Measurements from ENCODE around the gene LGR6.

Gene LGR6

GRCh38 chr1:202274611-202275010 is 81.0 kb downstream of the LGR6 start:
- no peak for DNase-seq

GRCh38 chr1:202275061-202275770 is 81.6 kb downstream of the LGR6 start:
- no peak for DNase-seq

GRCh38 chr1:202276081-202276715 is 82.6 kb downstream of the LGR6 start:
- DNase-seq = no peak

GRCh38 chr1:202276920-202277319 is 83.3 kb downstream of the LGR6 start:
- no peak for DNase-seq

GRCh38 chr1:202278751-202279150 is 85.2 kb downstream of the LGR6 start:
- no peak for DNase-seq

- DNase-seq = no peak
These were observed 86.2 kb downstream of the LGR6 start for GRCh38 chr1:202279806-202280205.

- DNase-seq = no peak
These were observed 87.0 kb downstream of the LGR6 start for GRCh38 chr1:202280595-202280994.

GRCh38 chr1:202281316-202282024 is 87.9 kb downstream of the LGR6 start:
- no peak for DNase-seq

GRCh38 chr1:202282025-202282371 is 88.4 kb downstream of the LGR6 start:
- DNase-seq = no peak

GRCh38 chr1:202282596-202283283 is 89.1 kb downstream of the LGR6 start:
- no peak for DNase-seq

GRCh38 chr1:202283379-202283844 is 89.8 kb downstream of the LGR6 start:
- peak; percentile 61 for DNase-seq

GRCh38 chr1:202283991-202284390 is 90.4 kb downstream of the LGR6 start:
- DNase-seq = no peak

GRCh38 chr1:202285908-202286307 is 92.3 kb downstream of the LGR6 start:
- no peak for DNase-seq

- no peak for DNase-seq
These were observed 93.1 kb downstream of the LGR6 start for GRCh38 chr1:202286622-202287097.

- DNase-seq = no peak
These were observed 93.6 kb downstream of the LGR6 start for GRCh38 chr1:202287196-202287595.

- DNase-seq = no peak
These were observed 94.6 kb downstream of the LGR6 start for GRCh38 chr1:202288177-202288576.

- DNase-seq = no peak
These were observed 95.4 kb downstream of the LGR6 start for GRCh38 chr1:202289009-202289408.

GRCh38 chr1:202291001-202291400 is 97.4 kb downstream of the LGR6 start:
- no peak for DNase-seq

GRCh38 chr1:202291961-202292712 is 98.5 kb downstream of the LGR6 start:
- DNase-seq = no peak

- no peak for DNase-seq
These were observed 99.2 kb downstream of the LGR6 start for GRCh38 chr1:202292773-202293172.

GRCh38 chr1:202293569-202293968 is 100.0 kb downstream of the LGR6 start:
- DNase-seq = no peak

- no peak for DNase-seq
These were observed 108.6 kb downstream of the LGR6 start for GRCh38 chr1:202302166-202302565.

GRCh38 chr1:202304375-202304774 is 110.8 kb downstream of the LGR6 start:
- no peak for DNase-seq

All from eye (tissue), 1 donor.